Endothelial cell of umbilical vein (primary cell): ENCODE results near the gene MYH14. TPM values are rescaled to one million over a fixed set of nuclear protein-coding genes. Genes with fewer than 3 reads are reported as not detected.

ENCODE experiments used
- BruUV-seq: library from RNA; stranded (reverse); fragments of 400-500 nt; replicated peaks from 2 replicates; lab custom pipeline; 2021; lab: Mats Ljungman, UMichigan
- CTCF ChIA-PET: fragments of 300-600, 350-600 bp; sonication (Branson Sonifier 250); formaldehyde crosslinking; loops from one replicate; lab custom pipeline; 2021; ENCODE audit warnings: antibody characterized with exemption, inconsistent platforms; lab: Charles Lee
- POLR2A ChIA-PET: fragments of 300-600, 350-600 bp; sonication (Branson Sonifier 250); formaldehyde crosslinking; loops from one replicate; lab custom pipeline; 2021; ENCODE audit warnings: antibody characterized with exemption, inconsistent platforms; lab: Charles Lee
- DNase-seq: peaks from one replicate; pipeline ENCODE4 v3.0.0-alpha.2; 2011; ENCODE audit warnings: low read depth, low spot score
- FAIRE-seq: peaks from 2 replicates; lab custom pipeline; 2011; peaks lifted over from hg19 to GRCh38; lab: Jason Lieb, UNC
- H2AFZ ChIP-seq: 2 replicates; pipeline ENCODE4 v1.6.0; 2012; ENCODE audit warnings: low read depth, low read length, control low read depth, inconsistent platforms
- H3K27ac ChIP-seq: 2 replicates; pipeline ENCODE4 v1.5.1; 2011; ENCODE audit warnings: low read depth, mild to moderate bottlenecking, control low read depth, low read length, moderate library complexity; ENCODE audit not compliant: insufficient read depth
- H3K27me3 ChIP-seq, 2 experiments: 2 replicates each; pipeline versions ENCODE4 v1.6.0 to v1.6.1; 2011; ENCODE audit warnings: low read length in 2 of 2, mixed read lengths in 1 of 2; ENCODE audit not compliant: control insufficient read depth in 2 of 2, insufficient read depth in 2 of 2
- H3K36me3 ChIP-seq, 2 experiments: 2 replicates in 1 of 2; 3 replicates in 1 of 2; pipeline ENCODE4 v1.5.1; 2011; ENCODE audit warnings: low read length in 2 of 2, mild to moderate bottlenecking in 1 of 2, moderate library complexity in 1 of 2; ENCODE audit not compliant: control insufficient read depth in 2 of 2, insufficient read depth in 2 of 2; ENCODE audit errors: extremely low read depth in 1 of 2
- H3K4me1 ChIP-seq: 3 replicates; pipeline ENCODE4 v1.5.1; 2011; ENCODE audit warnings: mild to moderate bottlenecking, low read length; ENCODE audit not compliant: control insufficient read depth, insufficient read depth; ENCODE audit errors: extremely low read depth
- H3K4me2 ChIP-seq: 2 replicates; pipeline ENCODE4 v1.6.1; 2011; ENCODE audit warnings: low read length, control low read depth, mixed read lengths; ENCODE audit not compliant: insufficient read depth
- H3K4me3 ChIP-seq, 3 experiments: fragments of 200-600 bp in 1 of 3; sonication (generic), shearing (Covaris generic) in 1 of 3; replicated peaks in 1 of 3; 2 replicates each; pipeline ENCODE4 v1.5.1; 2011 to 2016; ENCODE audit warnings: control low read depth in 3 of 3, low read length in 3 of 3, mild to moderate bottlenecking in 2 of 3, inconsistent platforms in 1 of 3, low read depth in 1 of 3, moderate library complexity in 1 of 3; ENCODE audit not compliant: insufficient read depth in 1 of 3
- H3K79me2 ChIP-seq: 2 replicates; pipeline ENCODE4 v1.6.0; 2012; ENCODE audit warnings: low read length, inconsistent platforms; ENCODE audit not compliant: control insufficient read depth, insufficient read depth
- H3K9ac ChIP-seq: replicated peaks from 2 replicates; pipeline ENCODE3; 2011; ENCODE audit warnings: low read length, control low read depth; ENCODE audit not compliant: insufficient read depth; ENCODE audit errors: extremely low read depth
- H3K9me1 ChIP-seq: replicated peaks from 3 replicates; pipeline ENCODE4 v1.6.0; 2011; ENCODE audit warnings: mild to moderate bottlenecking, low read length; ENCODE audit not compliant: control insufficient read depth, insufficient read depth; ENCODE audit errors: extremely low read depth
- H3K9me3 ChIP-seq: replicated peaks from 2 replicates; pipeline ENCODE4 v1.5.1; 2012; ENCODE audit warnings: low read length, inconsistent platforms; ENCODE audit not compliant: control insufficient read depth, insufficient read depth
- H4K20me1 ChIP-seq: replicated peaks from 2 replicates; pipeline ENCODE3; 2011; ENCODE audit warnings: mild to moderate bottlenecking, low read length; ENCODE audit not compliant: control insufficient read depth, insufficient read depth; ENCODE audit errors: extremely low read depth
- EZH2 ChIP-seq: IDR thresholded peaks from 2 replicates; pipeline ENCODE4 v1.6.1; 2012; ENCODE audit warnings: borderline replicate concordance, low read depth, mild to moderate bottlenecking, moderate library complexity, low read length, inconsistent platforms; ENCODE audit not compliant: severe bottlenecking
- FOS ChIP-seq: IDR thresholded peaks from 2 replicates; pipeline ENCODE4 v1.6.1; 2011; ENCODE audit warnings: mild to moderate bottlenecking, low read length, moderate library complexity, borderline replicate concordance; ENCODE audit not compliant: insufficient read depth
- GATA2 ChIP-seq: IDR thresholded peaks from 2 replicates; pipeline ENCODE4 v1.7.0; 2011; ENCODE audit warnings: low read depth, mild to moderate bottlenecking, moderate library complexity, mixed read lengths, low read length; ENCODE audit not compliant: insufficient read length, insufficient read depth
- JUN ChIP-seq: IDR thresholded peaks from 2 replicates; pipeline ENCODE4 v1.6.1; 2011; ENCODE audit warnings: borderline replicate concordance, low read depth; ENCODE audit not compliant: insufficient read length, insufficient read depth
- MAX ChIP-seq: IDR thresholded peaks from 2 replicates; pipeline ENCODE4 v1.6.1; 2011; ENCODE audit not compliant: insufficient read depth, insufficient read length
- MYC ChIP-seq: IDR thresholded peaks from one replicate; pipeline ENCODE4 v1.6.1; 2011; ENCODE audit warnings: mild to moderate bottlenecking, low read depth, low read length
- POLR2AphosphoS5 ChIP-seq: IDR thresholded peaks from 2 replicates; pipeline ENCODE4 v1.6.1; 2012; ENCODE audit warnings: low read depth, mild to moderate bottlenecking, control low read depth, low read length, moderate library complexity; ENCODE audit not compliant: insufficient read depth
- dilution Hi-C: fragments of 300-500 bp; cut with MboI; formaldehyde crosslinking; loops from one replicate; pipeline ENCODE4 v1.15.0; 2019; ENCODE audit warnings: low sequenced_read_pairs; ENCODE audit not compliant: extremely low pct_ligation_motif_present
- intact Hi-C: fragments of 100-400 bp; cut with micrococcal nuclease; formaldehyde crosslinking; loops from one replicate; pipeline ENCODE4 v1.10.0; 2022
- polyA plus RNA-seq, 4 experiments: library from polyadenylated mRNA; depleted of rRNA in 3 of 4; stranded (reverse) in 3 of 4; unstranded in 1 of 4; fragments of >200 nt; gene quantifications; 2 replicates each; pipeline versions ENCODE4 v1.2.1 to v1.2.3, GENCODE V29; 2011 to 2012; ENCODE audit warnings: missing spikeins in 1 of 4
- total RNA-seq: library from RNA; stranded (reverse); gene quantifications from 2 replicates; pipeline ENCODE4 v1.2.3, GENCODE V29; 2021
- TF ChIP-seq, protein P1 (sequence below), 2 donors: IDR thresholded peaks; 1 replicate in 1 of 2; 2 replicates in 1 of 2; pipeline ENCODE4 v1.5.1; 2011; ENCODE audit warnings: low read length in 2 of 2, mild to moderate bottlenecking in 2 of 2, moderate library complexity in 2 of 2, control low read depth in 1 of 2, inconsistent platforms in 1 of 2, low read depth in 1 of 2; ENCODE audit not compliant: insufficient read depth in 1 of 2; ENCODE audit errors: extremely low read depth in 1 of 2

The MYH14 gene
- total and polyA plus RNA-seq, 2 donors (not counting 3 experiments of a cell fraction or from before 2014, with no cell fraction given): 0.13 TPM; not detected in 1

DNA sequence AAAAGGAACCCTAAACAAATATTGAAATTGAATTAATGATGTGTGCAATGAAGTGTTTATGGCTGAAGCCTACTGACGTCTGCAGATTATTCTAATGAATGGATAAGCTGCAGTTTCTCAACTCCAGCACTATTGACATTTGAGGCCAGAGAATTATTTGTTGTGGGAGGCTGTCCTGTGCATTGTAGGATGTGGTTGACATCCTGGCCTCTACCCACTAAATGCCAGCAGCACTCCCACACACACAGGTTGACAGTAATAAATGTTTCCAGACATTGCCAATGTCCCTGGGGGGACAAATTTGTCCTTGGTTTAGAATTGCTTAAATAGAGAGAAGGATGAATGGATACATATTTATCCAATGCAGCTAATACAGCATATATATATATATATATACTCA is 19.2 kb upstream of the MYH14 start:
- H3K27ac ChIP-seq: no peak overlapping the region
- TF ChIP-seq GATA2 (no peak), MYC (no peak), FOS (no peak), POLR2AphosphoS5 (no peak), EZH2 (no peak), MAX (no peak), JUN (no peak)
- TF ChIP-seq, protein P1, sequence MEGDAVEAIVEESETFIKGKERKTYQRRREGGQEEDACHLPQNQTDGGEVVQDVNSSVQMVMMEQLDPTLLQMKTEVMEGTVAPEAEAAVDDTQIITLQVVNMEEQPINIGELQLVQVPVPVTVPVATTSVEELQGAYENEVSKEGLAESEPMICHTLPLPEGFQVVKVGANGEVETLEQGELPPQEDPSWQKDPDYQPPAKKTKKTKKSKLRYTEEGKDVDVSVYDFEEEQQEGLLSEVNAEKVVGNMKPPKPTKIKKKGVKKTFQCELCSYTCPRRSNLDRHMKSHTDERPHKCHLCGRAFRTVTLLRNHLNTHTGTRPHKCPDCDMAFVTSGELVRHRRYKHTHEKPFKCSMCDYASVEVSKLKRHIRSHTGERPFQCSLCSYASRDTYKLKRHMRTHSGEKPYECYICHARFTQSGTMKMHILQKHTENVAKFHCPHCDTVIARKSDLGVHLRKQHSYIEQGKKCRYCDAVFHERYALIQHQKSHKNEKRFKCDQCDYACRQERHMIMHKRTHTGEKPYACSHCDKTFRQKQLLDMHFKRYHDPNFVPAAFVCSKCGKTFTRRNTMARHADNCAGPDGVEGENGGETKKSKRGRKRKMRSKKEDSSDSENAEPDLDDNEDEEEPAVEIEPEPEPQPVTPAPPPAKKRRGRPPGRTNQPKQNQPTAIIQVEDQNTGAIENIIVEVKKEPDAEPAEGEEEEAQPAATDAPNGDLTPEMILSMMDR (IDR thresholded peaks at IDR 0.05; ENCODE audit: extremely low read depth in 1 of 2, insufficient read depth in 1 of 2, low read depth in 1 of 2, low read length in 2 of 2): no peak
- no peaks in the 10 kb centered on the region for H3K36me3 ChIP-seq
- H3K4me1 ChIP-seq: no peaks in the 10 kb centered on the region
- CTCF ChIA-PET: no interaction called here
- BruUV-seq: no TSS peak
- intact Hi-C loops: no loop called here
- H3K27me3 ChIP-seq: no peaks in the 10 kb centered on the region
- H4K20me1 ChIP-seq: no peaks in the 10 kb centered on the region
- FAIRE-seq (no peak), DNase-seq (no peak)
- no peak overlapping the region for H3K4me2 ChIP-seq
- no peaks in the 10 kb centered on the region for H3K9me3 ChIP-seq
- POLR2A ChIA-PET: no interaction called here
- no peaks in the 10 kb centered on the region for H3K9me1 ChIP-seq
- dilution Hi-C loops: no loop called here
- H3K79me2 ChIP-seq: no peaks in the 10 kb centered on the region
- no peak overlapping the region for H2AFZ ChIP-seq
- no peak overlapping the region for H3K4me3 ChIP-seq
- H3K9ac ChIP-seq: no peak overlapping the region
